GM23338 (cell line): Measurements from ENCODE around the gene RAB11FIP3. TPM values are rescaled to one million over a fixed set of nuclear protein-coding genes. Genes with fewer than 3 reads are reported as not detected.

ENCODE experiments used
- ATAC-seq: fragments of 200-7000 bp; cut with Tn5 transposase; 3 replicates; pipeline ENCODE4 v1.9.1; 2020
- DNase-seq: peaks from one replicate; pipeline ENCODE4 v3.0.0-alpha.2; 2015; ENCODE audit warnings: low spot score
- H2AFZ ChIP-seq: fragments of 200-600 bp; sonication (generic); 2 replicates; pipeline ENCODE4 v1.8.0; 2016; ENCODE audit warnings: antibody characterized with exemption, mild to moderate bottlenecking, moderate library complexity
- H3F3A ChIP-seq: fragments of 200-600 bp; sonication (generic); replicated peaks from 2 replicates; pipeline ENCODE4 v1.8.0; 2017; ENCODE audit warnings: antibody characterized with exemption, mixed run types, low read depth
- H3K27ac ChIP-seq: fragments of 200-600 bp; sonication (generic); 2 replicates; pipeline ENCODE4 v1.6.1; 2016; ENCODE audit warnings: low read depth
- H3K27me3 ChIP-seq: fragments of 200-600 bp; sonication (generic); 2 replicates; pipeline ENCODE4 v1.8.0; 2016; ENCODE audit warnings: mild to moderate bottlenecking, mixed run types, moderate library complexity; ENCODE audit not compliant: insufficient read depth
- H3K36me3 ChIP-seq: fragments of 200-600 bp; sonication (generic); 2 replicates; pipeline ENCODE4 v1.8.0; 2016; ENCODE audit warnings: mild to moderate bottlenecking; ENCODE audit not compliant: insufficient read depth
- H3K4me1 ChIP-seq: fragments of 200-600 bp; sonication (generic); 2 replicates; pipeline ENCODE4 v1.8.0; 2016; ENCODE audit warnings: mild to moderate bottlenecking, moderate library complexity; ENCODE audit not compliant: insufficient read depth
- H3K4me2 ChIP-seq: fragments of 200-600 bp; sonication (generic); 2 replicates; pipeline ENCODE4 v1.7.1; 2017; ENCODE audit warnings: mixed run types
- H3K4me3 ChIP-seq: fragments of 200-600 bp; sonication (generic); 2 replicates; pipeline ENCODE4 v1.6.1; 2016; ENCODE audit warnings: mixed run types
- H3K79me2 ChIP-seq: fragments of 200-600 bp; sonication (generic); replicated peaks from 2 replicates; pipeline ENCODE4 v1.8.0; 2017; ENCODE audit warnings: mild to moderate bottlenecking; ENCODE audit not compliant: insufficient read depth
- H3K9me2 ChIP-seq: fragments of 200-600 bp; sonication (generic); 2 replicates; pipeline ENCODE4 v1.8.0; 2017; ENCODE audit not compliant: insufficient read depth
- H4K20me1 ChIP-seq: fragments of 200-600 bp; sonication (generic); replicated peaks from 2 replicates; pipeline ENCODE4 v1.8.0; 2017; ENCODE audit warnings: mild to moderate bottlenecking; ENCODE audit not compliant: insufficient read depth
- H3K27ac Mint-ChIP-seq: 2 replicates; pipeline ENCODE4 v1.8.0; 2020; ENCODE audit warnings: inconsistent platforms, mild to moderate bottlenecking, moderate library complexity, mixed read lengths
- H3K27me3 Mint-ChIP-seq: 3 replicates; pipeline ENCODE4 v1.8.0; 2022; ENCODE audit warnings: low read depth, mild to moderate bottlenecking, moderate library complexity, mixed read lengths, inconsistent platforms; ENCODE audit not compliant: insufficient read depth, poor library complexity
- H3K36me3 Mint-ChIP-seq: 3 replicates; pipeline ENCODE4 v1.8.0; 2021; ENCODE audit warnings: low read depth, mild to moderate bottlenecking, inconsistent platforms, moderate library complexity, mixed read lengths
- H3K4me1 Mint-ChIP-seq: 3 replicates; pipeline ENCODE4 v1.8.0; 2020; ENCODE audit warnings: mild to moderate bottlenecking, inconsistent platforms, mixed read lengths
- H3K4me3 Mint-ChIP-seq: 3 replicates; pipeline ENCODE4 v1.8.0; 2021; ENCODE audit warnings: moderate library complexity, mild to moderate bottlenecking, inconsistent platforms, mixed read lengths
- H3K9me3 Mint-ChIP-seq: 3 replicates; pipeline ENCODE4 v1.8.0; 2020; ENCODE audit warnings: moderate library complexity, mild to moderate bottlenecking, inconsistent platforms, mixed read lengths
- CREB1 ChIP-seq: fragments of 250-450 bp; sonication (Bioruptor Pico); IDR thresholded peaks from 2 replicates; pipeline ENCODE4 v1.5.0; 2020; ENCODE audit warnings: low read depth, mild to moderate bottlenecking, moderate library complexity
- CTCF ChIP-seq, 2 experiments: fragments of 200-600 bp in 1 of 2; sonication (generic) in 1 of 2; conservative IDR thresholded peaks; 2 replicates each; pipeline versions ENCODE4 v1.5.1 to v1.6.1; 2016 to 2017; ENCODE audit warnings: antibody characterized with exemption in 2 of 2, low read depth in 2 of 2, mild to moderate bottlenecking in 2 of 2, moderate library complexity in 1 of 2
- JUNB ChIP-seq: IDR thresholded peaks from one replicate; pipeline ENCODE4 v1.6.1; 2016; ENCODE audit warnings: antibody characterized with exemption; ENCODE audit not compliant: unreplicated experiment
- NANOG ChIP-seq: IDR thresholded peaks from 2 replicates; pipeline ENCODE4 v1.6.1; 2016; ENCODE audit warnings: antibody characterized with exemption, borderline replicate concordance
- REST ChIP-seq: IDR thresholded peaks from one replicate; pipeline ENCODE4 v1.6.1; 2018; ENCODE audit warnings: antibody characterized with exemption; ENCODE audit not compliant: unreplicated experiment
- STAT1 ChIP-seq: IDR thresholded peaks from one replicate; pipeline ENCODE4 v1.6.1; 2016; ENCODE audit warnings: antibody characterized with exemption; ENCODE audit not compliant: unreplicated experiment
- ZNF114 ChIP-seq: fragments of 250-450 bp; sonication (Bioruptor Pico); IDR thresholded peaks from 2 replicates; pipeline ENCODE4 v1.5.0; 2020; ENCODE audit warnings: mild to moderate bottlenecking, moderate library complexity
- ZNF331 ChIP-seq: fragments of 250-450 bp; sonication (Bioruptor Pico); IDR thresholded peaks from 2 replicates; pipeline ENCODE4 v1.5.0; 2020; ENCODE audit warnings: low read depth, mild to moderate bottlenecking, moderate library complexity
- ZNF462 ChIP-seq: fragments of 250-450 bp; sonication (Bioruptor Pico); IDR thresholded peaks from 2 replicates; pipeline ENCODE4 v1.5.0; 2020; ENCODE audit warnings: mild to moderate bottlenecking, moderate library complexity
- polyA plus RNA-seq: library from polyadenylated mRNA; unstranded; fragments of >200 nt; fragmentation: Nextera tagmentation; extraction: Ambion mirVana; gene quantifications from 2 replicates; pipeline ENCODE4 v1.2.1, GENCODE V29; 2016
- total RNA-seq: library from RNA; depleted of rRNA; stranded (reverse); fragments of >200 nt; shearing (Covaris generic); gene quantifications from 2 replicates; pipeline ENCODE4 v1.2.3, GENCODE V29; 2014

Gene RAB11FIP3
- total and polyA plus RNA-seq, 2 experiments from 2014 or later, result 3.2 to 29.2 TPM

- Histone ChIP-seq H3K4me1 (peaks cover 10% of the 10 kb centered on the region), H3K4me2 (peak overlapping the region; percentile 48; the same call in 1 of the 2 replicates), H3F3A (0 out of 2 replicates have a peak, but pooled peaks cover 4% of the 10 kb centered on the region), H3K4me3 (no peak overlapping the region), H3K36me3 (no peaks in the 10 kb centered on the region), H4K20me1 (no peaks in the 10 kb centered on the region; the same call in 1 of the 2 replicates), H3K9me2 (no peaks in the 10 kb centered on the region), H3K27me3 (no peaks in the 10 kb centered on the region), H3K27ac (0 out of 2 replicates have a peak overlapping the region, but pooled peaks have one; percentile 39), H2AFZ (no peak overlapping the region), H3K79me2 (no peaks in the 10 kb centered on the region; the same call in 1 of the 2 replicates)
- H3K27ac Mint-ChIP-seq, result peak overlapping the region; percentile 78
- TF ChIP-seq NANOG (no peak), CREB1 (CRISPR knock-in tag) (peak; percentile 77)
- peaks cover 41% of the 10 kb centered on the region for H3K4me1 Mint-ChIP-seq
- peak; percentile 76 for DNase-seq
- peak overlapping the region; percentile 24; the same call in 1 of the 3 replicates for H3K4me3 Mint-ChIP-seq
- peaks cover 29% of the 10 kb centered on the region for H3K27me3 Mint-ChIP-seq
- no peaks in the 10 kb centered on the region for H3K9me3 Mint-ChIP-seq
- ATAC-seq, result peak; percentile 91
- H3K36me3 Mint-ChIP-seq, result peaks cover 3% of the 10 kb centered on the region; the same call in 1 of the 3 replicates
Measured at GRCh38 chr16:471353-472198, 46.1 kb downstream of the RAB11FIP3 start.

- ATAC-seq, result no peak
- H3K4me1 Mint-ChIP-seq, result peaks cover 41% of the 10 kb centered on the region
- no peak overlapping the region for H3K4me3 Mint-ChIP-seq
- Histone ChIP-seq H3K27ac (0 out of 2 replicates have a peak overlapping the region, but pooled peaks have one; percentile 39), H4K20me1 (no peaks in the 10 kb centered on the region; the same call in 1 of the 2 replicates), H3K4me3 (no peak overlapping the region), H3F3A (0 out of 2 replicates have a peak, but pooled peaks cover 4% of the 10 kb centered on the region), H3K9me2 (no peaks in the 10 kb centered on the region), H3K79me2 (no peaks in the 10 kb centered on the region; the same call in 1 of the 2 replicates), H3K4me2 (no peak overlapping the region), H3K4me1 (peaks cover 10% of the 10 kb centered on the region), H3K36me3 (no peaks in the 10 kb centered on the region), H3K27me3 (no peaks in the 10 kb centered on the region), H2AFZ (no peak overlapping the region)
- no peak for DNase-seq
- peaks cover 25% of the 10 kb centered on the region for H3K27me3 Mint-ChIP-seq
- peaks cover 3% of the 10 kb centered on the region; the same call in 1 of the 3 replicates for H3K36me3 Mint-ChIP-seq
- H3K27ac Mint-ChIP-seq, result no peak overlapping the region
- no peaks in the 10 kb centered on the region for H3K9me3 Mint-ChIP-seq
- no peak for TF ChIP-seq REST
- TF ChIP-seq JUNB, result no peak
- TF ChIP-seq STAT1, result no peak
- no peak for TF ChIP-seq ZNF331 (CRISPR knock-in tag)
- no peak for TF ChIP-seq ZNF114 (CRISPR knock-in tag)
- TF ChIP-seq CTCF (conservative IDR thresholded peaks at IDR 0.05; ENCODE audit: low read depth in 2 of 2), result no peak
- no peak for TF ChIP-seq ZNF462 (CRISPR knock-in tag)
Measured at GRCh38 chr16:472199-472504, 46.7 kb downstream of the RAB11FIP3 start.
